ENCODE results near the gene PACS2.

DNA sequence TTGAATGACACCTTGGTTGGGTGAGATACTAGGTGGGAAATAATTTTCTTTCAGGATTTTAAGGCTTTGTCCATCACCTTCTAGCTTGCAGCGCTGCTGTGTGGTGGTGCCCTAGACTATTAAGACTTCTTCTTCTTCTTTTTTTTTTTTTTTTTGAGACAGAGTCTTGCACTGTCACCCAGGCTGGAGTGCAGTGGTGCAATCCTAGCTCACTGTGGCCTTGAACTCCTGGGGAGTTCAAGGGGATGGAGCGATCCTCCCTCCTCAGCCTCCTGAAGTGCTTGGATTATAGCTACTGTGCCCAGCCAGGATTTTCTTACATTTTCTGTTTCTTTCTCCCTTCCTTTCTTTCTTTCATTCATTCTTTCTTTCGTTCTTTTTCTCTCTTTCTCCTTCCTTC, 94.8 kb downstream of the PACS2 start:
- TF ChIP-seq POLR2A (IDR thresholded peaks at IDR 0.05) (no peak), POLR2AphosphoS5 (IDR thresholded peaks at IDR 0.05) (no peak), CTCF (IDR thresholded peaks at IDR 0.05) (no peak)
